HepG2 (cell line): ENCODE results near the gene PHACTR3. TPM values are rescaled to one million over a fixed set of nuclear protein-coding genes. Genes with fewer than 3 reads are reported as not detected.

ENCODE experiments used
- ATAC-seq: fragments of 200-7000 bp; cut with Tn5 transposase; 3 replicates; pipeline ENCODE4 v1.9.1; 2020; ENCODE audit warnings: mild to moderate bottlenecking, moderate library complexity
- BruUV-seq: library from RNA; stranded (reverse); fragments of 400-500 nt; replicated peaks from 2 replicates; lab custom pipeline; 2021; lab: Mats Ljungman, UMichigan
- CTCF ChIA-PET: fragments of 300-600 bp; formaldehyde crosslinking; extraction: SDS; loops from one replicate; lab custom pipeline; 2021; ENCODE audit warnings: low total read pairs, inconsistent platforms, low intra/inter-chr PET ratio; lab: Yijun Ruan, JAX
- POLR2A ChIA-PET: fragments of 350-600 bp; sonication (Branson Sonifier 250); formaldehyde crosslinking; loops from one replicate; lab custom pipeline; 2020; ENCODE audit warnings: antibody characterized with exemption, inconsistent platforms; lab: Yijun Ruan, JAX
- DNase-seq: peaks from one replicate; pipeline ENCODE4 v3.0.0-alpha.2; 2015; ENCODE audit warnings: low spot score
- FAIRE-seq: peaks from 3 replicates; lab custom pipeline; 2011; peaks lifted over from hg19 to GRCh38; lab: Jason Lieb, UNC
- H2AFZ ChIP-seq: one replicate; pipeline ENCODE4 v1.6.1; 2011; ENCODE audit warnings: low read length, inconsistent platforms
- H3K27ac ChIP-seq: fragments of 300-600 bp; 3 replicates; pipeline ENCODE4 v1.8.0; 2011; ENCODE audit warnings: mixed run types, mild to moderate bottlenecking, mixed read lengths, low read length, inconsistent platforms; ENCODE audit not compliant: insufficient read depth; ENCODE audit errors: extremely low read length
- H3K27me3 ChIP-seq, 2 experiments: fragments of 200-600 bp in 1 of 2; 2 replicates in 1 of 2; 3 replicates in 1 of 2; pipeline versions ENCODE4 v1.6.0 to v1.8.0; 2011; ENCODE audit warnings: low read length in 2 of 2, mild to moderate bottlenecking in 2 of 2, moderate library complexity in 2 of 2, inconsistent platforms in 1 of 2; ENCODE audit not compliant: insufficient read depth in 2 of 2, control insufficient read depth in 1 of 2
- H3K36me3 ChIP-seq, 2 experiments: fragments of 200-600 bp in 1 of 2; replicated peaks in 1 of 2; 2 replicates in 1 of 2; 3 replicates in 1 of 2; pipeline versions ENCODE4 v1.5.1 to v1.8.0; 2011; ENCODE audit warnings: low read length in 2 of 2, inconsistent platforms in 1 of 2; ENCODE audit not compliant: insufficient read depth in 2 of 2, control insufficient read depth in 1 of 2
- H3K4me1 ChIP-seq: 2 replicates; pipeline ENCODE4 v1.5.1; 2012; ENCODE audit warnings: low read length, inconsistent platforms; ENCODE audit not compliant: insufficient read depth
- H3K4me2 ChIP-seq: 2 replicates; pipeline ENCODE4 v1.6.0; 2011; ENCODE audit warnings: low read depth, low read length, inconsistent platforms
- H3K4me3 ChIP-seq, 3 experiments: fragments of 200-600 bp in 1 of 3; sonication (generic), shearing (Covaris generic) in 1 of 3; replicated peaks in 1 of 3; 2 replicates each; pipeline ENCODE4 v1.5.1; 2011 to 2016; ENCODE audit warnings: low read length in 3 of 3, inconsistent platforms in 2 of 3, low read depth in 2 of 3, mild to moderate bottlenecking in 2 of 3, control low read depth in 1 of 3, mixed read lengths in 1 of 3; ENCODE audit not compliant: insufficient read depth in 1 of 3
- H3K79me2 ChIP-seq: one replicate; pipeline ENCODE4 v1.6.1; 2011; ENCODE audit warnings: low read length, inconsistent platforms; ENCODE audit not compliant: insufficient read depth
- H3K9ac ChIP-seq: 2 replicates; pipeline ENCODE4 v1.6.0; 2011; ENCODE audit warnings: mild to moderate bottlenecking, low read depth, low read length, inconsistent platforms; ENCODE audit not compliant: insufficient read depth
- H3K9me3 ChIP-seq: 2 replicates; pipeline ENCODE4 v1.5.1; 2012; ENCODE audit warnings: mild to moderate bottlenecking, low read length
- H4K20me1 ChIP-seq: 2 replicates; pipeline ENCODE4 v1.6.0; 2011; ENCODE audit warnings: inconsistent platforms, mild to moderate bottlenecking, low read length, moderate library complexity; ENCODE audit not compliant: insufficient read depth
- BRF2 ChIP-seq: sonication (generic); formaldehyde crosslinking; IDR thresholded peaks from 2 replicates; pipeline ENCODE4 v1.8.1; 2022; ENCODE audit warnings: mild to moderate bottlenecking, missing genetic modification reagents
- FOXM1 ChIP-seq: sonication (generic); formaldehyde crosslinking; IDR thresholded peaks from 2 replicates; pipeline ENCODE4 v1.5.0; 2020; ENCODE audit warnings: missing genetic modification reagents
- NFIB ChIP-seq: sonication (generic); formaldehyde crosslinking; IDR thresholded peaks from 2 replicates; pipeline ENCODE4 v1.9.0; 2021; ENCODE audit warnings: missing genetic modification reagents, mild to moderate bottlenecking, borderline replicate concordance
- PRPF4 ChIP-seq: fragments of 200-400 bp; formaldehyde crosslinking; IDR thresholded peaks from 2 replicates; pipeline ENCODE4 v1.6.1; 2016; ENCODE audit warnings: low read length, low read depth; ENCODE audit not compliant: poor library complexity, severe bottlenecking
- TMF1 ChIP-seq: sonication (generic); formaldehyde crosslinking; IDR thresholded peaks from 2 replicates; pipeline ENCODE4 v1.8.1; 2022; ENCODE audit warnings: low read depth, missing genetic modification reagents
- ZNF576 ChIP-seq: sonication (generic); formaldehyde crosslinking; IDR thresholded peaks from 2 replicates; pipeline ENCODE4 v1.4.0; 2020; ENCODE audit warnings: mild to moderate bottlenecking, missing genetic modification reagents
- ZSCAN22 ChIP-seq: sonication (generic); formaldehyde crosslinking; IDR thresholded peaks from 2 replicates; pipeline ENCODE4 v1.4.0; 2020; ENCODE audit warnings: mild to moderate bottlenecking, missing genetic modification reagents
- WGBS: methylation state at CpG from one replicate; pipeline ENCODE4 v1.1.6; 2017; ENCODE audit warnings: low lambda C conversion rate; 5-methylcytosine and 5-hydroxymethylcytosine counted together
- in situ Hi-C: cut with HindIII; loops from 2 replicates; pipeline ENCODE4 v1.10.0; 2017; ENCODE audit warnings: low pct_unique_long_range_greater_than_20kb; ENCODE audit not compliant: extremely low pct_ligation_motif_present
- intact Hi-C: fragments of 100-400 bp; cut with micrococcal nuclease; formaldehyde crosslinking; loops from one replicate; pipeline ENCODE4 v1.10.0; 2022; ENCODE audit not compliant: unreplicated experiment
- polyA plus RNA-seq, 8 experiments: library from polyadenylated mRNA; depleted of rRNA in 3 of 8; stranded (reverse) in 7 of 8; unstranded in 1 of 8; fragments of >200 nt; fragmentation: Illumina TruSeq in 4 of 8; extraction: Trizol in 4 of 8; gene quantifications; 2 replicates each; pipeline versions ENCODE4 v1.2.1 to v1.2.3, GENCODE V29; 2011 to 2016; ENCODE audit warnings: low read depth in 4 of 8, missing spikeins in 1 of 8, mixed read lengths in 1 of 8; ENCODE audit not compliant: insufficient read depth in 1 of 8
- total RNA-seq, 5 experiments: library from RNA; depleted of rRNA; stranded (reverse); fragments of >200 nt; fragmentation: Illumina TruSeq; extraction: Trizol; gene quantifications; 2 replicates each; pipeline ENCODE4 v1.2.3, GENCODE V29; 2016; ENCODE audit warnings: low read depth in 1 of 5
- TF ChIP-seq, protein P1 (sequence below): sonication (generic); formaldehyde crosslinking; IDR thresholded peaks from 2 replicates; pipeline ENCODE4 v1.9.0; 2021; ENCODE audit warnings: missing genetic modification reagents, mild to moderate bottlenecking, borderline replicate concordance

The PHACTR3 gene
- total and polyA plus RNA-seq, 2 of the 13 experiments (the other 11 are each of a cell fraction or from before 2014, with no cell fraction given) = not detected

- no peak overlapping the region for H3K4me3 ChIP-seq
- H3K4me1 ChIP-seq = no peaks in the 10 kb centered on the region
- H4K20me1 ChIP-seq = no peaks in the 10 kb centered on the region
- 22% methylated on average over 11 of the region's 11 CpGs for WGBS
- peaks cover 13 to 69% of the 10 kb centered on the region in 2 experiments; a peak in 4 of 5 replicates for H3K27me3 ChIP-seq
- no peak overlapping the region for H3K4me2 ChIP-seq
- no peaks in the 10 kb centered on the region for H3K79me2 ChIP-seq
- no peak overlapping the region for H3K9ac ChIP-seq
- TF ChIP-seq PRPF4 (no peak), TMF1 (CRISPR knock-in tag) (no peak), NFIB (CRISPR knock-in tag) (no peak), BRF2 (CRISPR knock-in tag) (no peak), ZSCAN22 (CRISPR knock-in tag) (no peak), ZNF576 (CRISPR knock-in tag) (no peak), FOXM1 (no peak)
- TF ChIP-seq, protein P1, sequence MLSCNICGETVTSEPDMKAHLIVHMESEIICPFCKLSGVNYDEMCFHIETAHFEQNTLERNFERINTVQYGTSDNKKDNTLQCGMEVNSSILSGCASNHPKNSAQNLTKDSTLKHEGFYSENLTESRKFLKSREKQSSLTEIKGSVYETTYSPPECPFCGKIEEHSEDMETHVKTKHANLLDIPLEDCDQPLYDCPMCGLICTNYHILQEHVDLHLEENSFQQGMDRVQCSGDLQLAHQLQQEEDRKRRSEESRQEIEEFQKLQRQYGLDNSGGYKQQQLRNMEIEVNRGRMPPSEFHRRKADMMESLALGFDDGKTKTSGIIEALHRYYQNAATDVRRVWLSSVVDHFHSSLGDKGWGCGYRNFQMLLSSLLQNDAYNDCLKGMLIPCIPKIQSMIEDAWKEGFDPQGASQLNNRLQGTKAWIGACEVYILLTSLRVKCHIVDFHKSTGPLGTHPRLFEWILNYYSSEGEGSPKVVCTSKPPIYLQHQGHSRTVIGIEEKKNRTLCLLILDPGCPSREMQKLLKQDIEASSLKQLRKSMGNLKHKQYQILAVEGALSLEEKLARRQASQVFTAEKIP (CRISPR knock-in tag) = no peak
- CTCF ChIA-PET = no interaction called here
- no TSS peak for BruUV-seq
- ATAC-seq (no peak), DNase-seq (no peak), FAIRE-seq (no peak)
- no peak overlapping the region for H2AFZ ChIP-seq
- in situ Hi-C loops = no loop called here
- intact Hi-C loops = no loop called here
- no peak overlapping the region for H3K27ac ChIP-seq
- POLR2A ChIA-PET = no interaction called here
- no peaks in the 10 kb centered on the region for H3K9me3 ChIP-seq
- no peaks in the 10 kb centered on the region for H3K36me3 ChIP-seq
Measured at GRCh38 chr20:59744756-59745155, 140.4 kb downstream of the PHACTR3 start.
